RKO (cell line): ENCODE results near the gene SLC7A6.

Experiments
- DNase-seq: peaks from one replicate; pipeline ENCODE4 v3.0.0-alpha.2; 2016; ENCODE audit warnings: low spot score

The SLC7A6 gene

GRCh38 chr16:68235108-68235886 is 29.0 kb upstream of the SLC7A6 start:
- peak; percentile 55 for DNase-seq

- no peak for DNase-seq
Observed at GRCh38 chr16:68235887-68236136, 28.5 kb upstream of the SLC7A6 start, which contains the start of gene ESRP2. TSS of gene ESRP2 (minus strand) at chr16:68236127. CDS start at chr16:68236045, 82 bp downstream.

- DNase-seq = peak; percentile 72
Observed at GRCh38 chr16:68236137-68236825, 28.0 kb upstream of the SLC7A6 start.

GRCh38 chr16:68236826-68237242 is 27.5 kb upstream of the SLC7A6 start:
- DNase-seq = no peak

GRCh38 chr16:68237243-68238028 is 26.9 kb upstream of the SLC7A6 start:
- peak; percentile 99 for DNase-seq

GRCh38 chr16:68238029-68238345 is 26.3 kb upstream of the SLC7A6 start:
- no peak for DNase-seq

- DNase-seq = no peak
Observed at GRCh38 chr16:68242085-68242484, 22.2 kb upstream of the SLC7A6 start.

GRCh38 chr16:68242926-68243858 is 21.1 kb upstream of the SLC7A6 start:
- DNase-seq = no peak

GRCh38 chr16:68244481-68244902 is 19.8 kb upstream of the SLC7A6 start:
- no peak for DNase-seq

GRCh38 chr16:68244903-68245853 is 19.1 kb upstream of the SLC7A6 start, which contains the start of gene PLA2G15:
TSS of gene PLA2G15 (plus strand) at chr16:68245373. CDS start at chr16:68245427, 54 bp downstream.
- peak; percentile 90 for DNase-seq

- DNase-seq = no peak
Observed at GRCh38 chr16:68246121-68246520, 18.2 kb upstream of the SLC7A6 start.

GRCh38 chr16:68246666-68247065 is 17.7 kb upstream of the SLC7A6 start:
- DNase-seq = no peak

GRCh38 chr16:68247400-68247799 is 16.9 kb upstream of the SLC7A6 start:
- no peak for DNase-seq

GRCh38 chr16:68247932-68248331 is 16.4 kb upstream of the SLC7A6 start:
- DNase-seq = no peak

GRCh38 chr16:68249371-68249770 is 15.0 kb upstream of the SLC7A6 start:
- DNase-seq = no peak

- no peak for DNase-seq
Observed at GRCh38 chr16:68250951-68251350, 13.4 kb upstream of the SLC7A6 start.

GRCh38 chr16:68251832-68252231 is 12.5 kb upstream of the SLC7A6 start:
- no peak for DNase-seq

- no peak for DNase-seq
Observed at GRCh38 chr16:68252383-68252782, 11.9 kb upstream of the SLC7A6 start.

GRCh38 chr16:68253721-68254120 is 10.6 kb upstream of the SLC7A6 start:
- DNase-seq = no peak

GRCh38 chr16:68255712-68256111 is 8.6 kb upstream of the SLC7A6 start:
- no peak for DNase-seq
